ENCODE measurements around the gene PIEZO2.
A peak's percentile ranks its signal among the peaks of the same experiment; 100 is the strongest.

The PIEZO2 gene

GRCh38 chr18:10979411-10979810, 170.0 kb downstream of the PIEZO2 start:
- no peak for TF ChIP-seq CTCF (IDR thresholded peaks at IDR 0.05; ENCODE audit: low read depth, low read length)
- no peak for DNase-seq (ENCODE audit: extremely low read depth, low read depth)

GRCh38 chr18:10977042-10977441, 172.3 kb downstream of the PIEZO2 start:
- TF ChIP-seq CTCF (IDR thresholded peaks at IDR 0.05; ENCODE audit: low read depth, low read length) = no peak
- DNase-seq (ENCODE audit: extremely low read depth, low read depth) = no peak

- no peak for DNase-seq (ENCODE audit: extremely low read depth, low read depth)
- no peak for TF ChIP-seq CTCF (IDR thresholded peaks at IDR 0.05; ENCODE audit: low read depth, low read length)
Observed at GRCh38 chr18:10973567-10974203, 175.7 kb downstream of the PIEZO2 start.

DNA sequence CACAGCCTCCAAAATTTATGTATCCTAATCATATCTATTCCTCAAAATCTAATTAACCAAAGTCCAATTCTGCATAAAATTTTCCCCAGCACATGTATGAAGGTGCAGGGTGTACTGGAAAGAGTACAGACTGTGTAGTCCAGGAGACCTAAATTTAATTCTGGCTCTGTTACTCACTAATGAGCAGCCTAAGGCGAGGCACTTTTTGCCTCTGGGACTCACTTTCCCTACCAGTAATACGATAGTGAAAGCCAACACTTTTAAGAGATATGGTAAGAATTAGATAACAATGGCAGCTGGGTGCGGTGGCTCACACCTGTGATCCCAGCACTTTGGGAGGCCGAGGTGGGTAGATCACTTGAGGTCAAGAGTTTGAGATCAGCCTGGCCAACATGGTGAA, 177.7 kb downstream of the PIEZO2 start:
- no peak for TF ChIP-seq CTCF (IDR thresholded peaks at IDR 0.05; ENCODE audit: low read depth, low read length)
- no peak for DNase-seq (ENCODE audit: extremely low read depth, low read depth)

DNA sequence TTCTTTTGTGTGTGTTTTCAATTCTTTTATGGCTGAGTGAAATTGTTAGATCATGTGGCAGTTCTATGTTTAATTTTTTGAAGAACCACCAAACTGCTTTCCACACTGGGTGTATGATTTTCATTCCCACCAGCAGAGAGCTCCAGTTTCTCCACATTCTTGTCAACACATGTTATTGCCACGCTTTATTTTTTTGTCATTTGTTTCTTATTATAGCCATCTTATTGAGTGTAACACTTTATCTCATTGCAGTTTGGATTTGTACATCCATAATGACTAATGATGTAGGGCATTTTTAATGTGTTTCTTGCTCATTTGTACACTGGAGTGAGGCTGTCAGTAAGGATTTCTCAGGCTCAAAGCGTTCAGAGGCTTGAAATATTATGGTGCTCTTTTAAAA, 184.2 kb downstream of the PIEZO2 start:
- TF ChIP-seq CTCF (IDR thresholded peaks at IDR 0.05; ENCODE audit: low read depth, low read length) = peak; percentile 7
- no peak for DNase-seq (ENCODE audit: extremely low read depth, low read depth)

- no peak for DNase-seq (ENCODE audit: extremely low read depth, low read depth)
Observed at GRCh38 chr18:10953672-10954071, 195.7 kb downstream of the PIEZO2 start.

More at GRCh38 chr18:10953672-10954071, 195.7 kb downstream of the PIEZO2 start:
- TF ChIP-seq CTCF (IDR thresholded peaks at IDR 0.05; ENCODE audit: low read depth, low read length) = no peak

All from AG09319 (cell line).